ENCODE measurements around the gene PHPT1. TPM values are rescaled to one million over a fixed set of nuclear protein-coding genes. Genes with fewer than 3 reads are reported as not detected.

Gene PHPT1
- total RNA-seq, 1 experiment from 2014 or later = 161 TPM

DNA sequence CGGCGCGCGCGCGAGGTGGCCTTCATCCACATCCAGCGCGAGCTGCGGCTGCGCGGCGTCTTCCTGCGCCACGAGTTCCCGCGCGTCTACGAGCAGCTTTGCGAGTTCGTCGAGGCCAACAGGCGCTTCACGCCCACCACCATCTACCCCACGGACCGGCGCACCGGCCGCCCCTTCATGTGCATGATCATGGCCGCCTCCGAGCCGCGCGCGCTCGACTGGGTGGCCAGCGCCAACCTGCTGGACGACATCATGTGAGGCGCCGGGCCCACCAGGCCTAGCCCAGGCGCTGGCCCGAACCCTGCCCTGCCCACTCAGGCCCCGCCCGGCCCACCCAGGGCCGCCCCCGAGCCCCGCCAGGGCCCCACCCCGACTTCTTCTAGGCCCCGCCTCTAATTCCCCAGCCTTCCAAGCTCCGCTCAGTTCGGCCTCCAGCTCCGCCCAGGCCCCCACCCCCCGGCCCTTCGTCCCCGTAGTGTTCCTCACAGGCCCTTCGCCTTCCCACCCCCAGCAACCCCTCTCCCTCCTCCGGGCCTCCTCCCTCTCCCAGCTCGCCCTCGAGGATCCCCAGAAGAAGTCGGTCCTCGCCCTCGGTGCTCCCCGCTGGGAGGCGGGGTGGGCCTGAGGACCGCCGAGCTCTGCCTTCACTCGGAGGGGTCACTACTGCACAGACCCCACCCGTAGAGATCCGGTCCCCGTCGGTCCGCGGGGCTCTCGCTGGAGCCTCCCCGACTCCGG is 2.0 kb upstream of the PHPT1 start:
- Mint-ChIP-seq H3K4me3 (peak overlapping the region; percentile 91 to 93), H3K27me3 (ENCODE audit: low read depth) (peaks cover 4% of the 10 kb centered on the region), H3K36me3 (ENCODE audit: insufficient read depth in 1 of 3, low read depth in 3 of 3) (peaks cover 0 to 11% (median 10%) of the 10 kb centered on the region in 3 experiments; a peak in 4 of 7 replicates), H3K9me3 (no peaks in the 10 kb centered on the region), H3K27ac (peak overlapping the region in 2 of 3 experiments; percentile 51 to 77; a peak in 3 of 7 replicates), H3K4me1 (peaks cover 2 to 11% of the 10 kb centered on the region in 2 experiments; a peak in 3 of 4 replicates)
- DNase-seq = peak; percentile 93
- no peak overlapping the region for H2BK12ac ChIP-seq (ENCODE audit: insufficient read length, low read depth, low read length)
- H3K9me3 ChIP-seq (ENCODE audit: control insufficient read depth, low read depth, low read length) = no peaks in the 10 kb centered on the region
- no peak overlapping the region for H3K14ac ChIP-seq (ENCODE audit: insufficient read depth, low read length)
- no peaks in the 10 kb centered on the region for H3K79me1 ChIP-seq (ENCODE audit: insufficient read depth, low read depth, low read length, poor library complexity, severe bottlenecking)
- no peaks in the 10 kb centered on the region for H3K4me1 ChIP-seq (ENCODE audit: insufficient read depth, low read length)
- peak overlapping the region; percentile 78 for H3K4me2 ChIP-seq (ENCODE audit: insufficient read depth, insufficient read length, low read length)
- no CpG with 5 or more reads among the region's 75 CpGs for WGBS (ENCODE audit: extremely low coverage, insufficient read length, low lambda C conversion rate)
- peaks cover 8% of the 10 kb centered on the region for H3K23me2 ChIP-seq (ENCODE audit: insufficient read length, low read depth, low read length, poor library complexity, severe bottlenecking)
- no peak overlapping the region for H3K27ac ChIP-seq (ENCODE audit: insufficient read length, low read depth, low read length)
- no peak overlapping the region for H4K5ac ChIP-seq (ENCODE audit: insufficient read length, low read depth, low read length)
- no peak overlapping the region for H3K9ac ChIP-seq (ENCODE audit: extremely low read depth, insufficient read length, low read length)
- H4K8ac ChIP-seq (replicated peaks; ENCODE audit: insufficient read length, low read depth, low read length) = no peak overlapping the region
- no peaks in the 10 kb centered on the region for H3K79me2 ChIP-seq (ENCODE audit: insufficient read depth, low read length)
- H3K18ac ChIP-seq (ENCODE audit: insufficient read length, low read depth, low read length) = no peak overlapping the region
- H3K56ac ChIP-seq (ENCODE audit: insufficient read length, low read depth, low read length) = no peak overlapping the region
- H3K23ac ChIP-seq (ENCODE audit: insufficient read length, low read depth, low read length) = no peak overlapping the region
- TF ChIP-seq, protein P1, sequence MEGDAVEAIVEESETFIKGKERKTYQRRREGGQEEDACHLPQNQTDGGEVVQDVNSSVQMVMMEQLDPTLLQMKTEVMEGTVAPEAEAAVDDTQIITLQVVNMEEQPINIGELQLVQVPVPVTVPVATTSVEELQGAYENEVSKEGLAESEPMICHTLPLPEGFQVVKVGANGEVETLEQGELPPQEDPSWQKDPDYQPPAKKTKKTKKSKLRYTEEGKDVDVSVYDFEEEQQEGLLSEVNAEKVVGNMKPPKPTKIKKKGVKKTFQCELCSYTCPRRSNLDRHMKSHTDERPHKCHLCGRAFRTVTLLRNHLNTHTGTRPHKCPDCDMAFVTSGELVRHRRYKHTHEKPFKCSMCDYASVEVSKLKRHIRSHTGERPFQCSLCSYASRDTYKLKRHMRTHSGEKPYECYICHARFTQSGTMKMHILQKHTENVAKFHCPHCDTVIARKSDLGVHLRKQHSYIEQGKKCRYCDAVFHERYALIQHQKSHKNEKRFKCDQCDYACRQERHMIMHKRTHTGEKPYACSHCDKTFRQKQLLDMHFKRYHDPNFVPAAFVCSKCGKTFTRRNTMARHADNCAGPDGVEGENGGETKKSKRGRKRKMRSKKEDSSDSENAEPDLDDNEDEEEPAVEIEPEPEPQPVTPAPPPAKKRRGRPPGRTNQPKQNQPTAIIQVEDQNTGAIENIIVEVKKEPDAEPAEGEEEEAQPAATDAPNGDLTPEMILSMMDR (conservative IDR thresholded peaks at IDR 0.05) = no peak
- no peak overlapping the region for H3K4ac ChIP-seq (ENCODE audit: low read depth, low read length)
- H2BK20ac ChIP-seq (ENCODE audit: low read depth, low read length, poor library complexity, severe bottlenecking) = no peak overlapping the region
- H3K27me3 ChIP-seq (ENCODE audit: insufficient read depth, low read length) = no peaks in the 10 kb centered on the region
- no peak overlapping the region for H2AFZ ChIP-seq (ENCODE audit: low read length)
- H4K91ac ChIP-seq (ENCODE audit: insufficient read length, low read depth, low read length) = no peak overlapping the region
- no peak overlapping the region for H2BK5ac ChIP-seq (ENCODE audit: insufficient read length, low read length)
- no peak overlapping the region for H2BK15ac ChIP-seq (ENCODE audit: low read depth, low read length)
- no peaks in the 10 kb centered on the region for H4K20me1 ChIP-seq (ENCODE audit: control insufficient read depth, insufficient read depth, insufficient read length)
- H2AK5ac ChIP-seq (ENCODE audit: insufficient read length, low read length) = no peak overlapping the region
- no peak overlapping the region for H3T11ph ChIP-seq (ENCODE audit: low read length)
- H2BK120ac ChIP-seq (ENCODE audit: low read depth, low read length, poor library complexity, severe bottlenecking) = no peak overlapping the region
